Activated CD4-positive, alpha-beta T cell treated with anti-CD3 and anti-CD28 coated beads, Interleukin-2, amount 10 ng/mL, durations not matched to agents 24 days and 14 days (primary cell): ENCODE measurements around the gene SLC36A1. TPM values are rescaled to one million over a fixed set of nuclear protein-coding genes. Genes with fewer than 3 reads are reported as not detected.

Source experiments
- DNase-seq: peaks from one replicate; pipeline ENCODE4 v3.0.0; 2022
- H3K27ac Mint-ChIP-seq: one replicate; pipeline ENCODE4 v1.8.0; 2022; ENCODE audit warnings: mild to moderate bottlenecking, mixed read lengths
- H3K27me3 Mint-ChIP-seq: one replicate; pipeline ENCODE4 v1.8.0; 2022; ENCODE audit warnings: mixed read lengths
- H3K36me3 Mint-ChIP-seq: one replicate; pipeline ENCODE4 v1.8.0; 2022; ENCODE audit warnings: low read depth, mild to moderate bottlenecking, mixed read lengths
- H3K4me1 Mint-ChIP-seq: one replicate; pipeline ENCODE4 v1.8.0; 2021; ENCODE audit warnings: mixed read lengths
- H3K4me3 Mint-ChIP-seq: one replicate; pipeline ENCODE4 v1.8.0; 2022; ENCODE audit warnings: mild to moderate bottlenecking, moderate library complexity, mixed read lengths
- H3K9me3 Mint-ChIP-seq: one replicate; pipeline ENCODE4 v1.8.0; 2021; ENCODE audit warnings: mixed read lengths
- intact Hi-C: fragments of 100-400 bp; cut with micrococcal nuclease; formaldehyde crosslinking; loops from one replicate; pipeline ENCODE4 v1.15.1; 2023
- total RNA-seq: library from RNA; stranded (reverse); gene quantifications from 2 replicates; pipeline ENCODE4 v1.2.3, GENCODE V29; 2022

Gene SLC36A1
- total RNA-seq, 1 donor from 2014 or later = 7.8 TPM

GRCh38 chr5:151463137-151464029, 16.0 kb downstream of the SLC36A1 start:
- no peaks in the 10 kb centered on the region for H3K9me3 Mint-ChIP-seq
- no peak overlapping the region for H3K27ac Mint-ChIP-seq
- DNase-seq = no peak
- H3K4me3 Mint-ChIP-seq = no peak overlapping the region
- H3K27me3 Mint-ChIP-seq = no peaks in the 10 kb centered on the region
- peaks cover 8% of the 10 kb centered on the region for H3K36me3 Mint-ChIP-seq
- intact Hi-C loops = loop anchor here (2.0 kb wide), 1 partner anchor 15 kb away; no protein-coding TSS in a partner anchor
- H3K4me1 Mint-ChIP-seq = no peaks in the 10 kb centered on the region

GRCh38 chr5:151464101-151464500, 16.7 kb downstream of the SLC36A1 start:
- intact Hi-C loops = no loop called here
- Mint-ChIP-seq H3K4me3 (no peak overlapping the region), H3K4me1 (no peaks in the 10 kb centered on the region), H3K9me3 (no peaks in the 10 kb centered on the region), H3K27ac (no peak overlapping the region), H3K27me3 (no peaks in the 10 kb centered on the region), H3K36me3 (peaks cover 8% of the 10 kb centered on the region)
- DNase-seq = no peak

- H3K4me1 Mint-ChIP-seq = no peaks in the 10 kb centered on the region
- H3K9me3 Mint-ChIP-seq = no peaks in the 10 kb centered on the region
- no peak overlapping the region for H3K27ac Mint-ChIP-seq
- intact Hi-C loops = no loop called here
- DNase-seq = no peak
- H3K4me3 Mint-ChIP-seq = no peak overlapping the region
- H3K36me3 Mint-ChIP-seq = peaks cover 8% of the 10 kb centered on the region
- H3K27me3 Mint-ChIP-seq = no peaks in the 10 kb centered on the region
These were observed 18.1 kb downstream of the SLC36A1 start for GRCh38 chr5:151465476-151465875.

GRCh38 chr5:151467576-151467975, 20.2 kb downstream of the SLC36A1 start:
- no peak overlapping the region for H3K27ac Mint-ChIP-seq
- H3K4me3 Mint-ChIP-seq = no peak overlapping the region
- DNase-seq = no peak
- H3K9me3 Mint-ChIP-seq = no peaks in the 10 kb centered on the region
- peaks cover 8% of the 10 kb centered on the region for H3K36me3 Mint-ChIP-seq
- intact Hi-C loops = no loop called here
- no peaks in the 10 kb centered on the region for H3K4me1 Mint-ChIP-seq
- no peaks in the 10 kb centered on the region for H3K27me3 Mint-ChIP-seq

GRCh38 chr5:151469386-151469785, 22.0 kb downstream of the SLC36A1 start:
- no peaks in the 10 kb centered on the region for H3K9me3 Mint-ChIP-seq
- H3K27me3 Mint-ChIP-seq = no peaks in the 10 kb centered on the region
- H3K4me1 Mint-ChIP-seq = no peaks in the 10 kb centered on the region
- no peak overlapping the region for H3K4me3 Mint-ChIP-seq
- DNase-seq = no peak
- no peak overlapping the region for H3K27ac Mint-ChIP-seq
- peaks cover 10% of the 10 kb centered on the region for H3K36me3 Mint-ChIP-seq
- intact Hi-C loops = no loop called here

GRCh38 chr5:151469992-151470391, 22.6 kb downstream of the SLC36A1 start:
- peaks cover 10% of the 10 kb centered on the region for H3K36me3 Mint-ChIP-seq
- no peaks in the 10 kb centered on the region for H3K27me3 Mint-ChIP-seq
- no peak for DNase-seq
- H3K4me1 Mint-ChIP-seq = no peaks in the 10 kb centered on the region
- H3K27ac Mint-ChIP-seq = no peak overlapping the region
- intact Hi-C loops = no loop called here
- H3K9me3 Mint-ChIP-seq = no peaks in the 10 kb centered on the region
- no peak overlapping the region for H3K4me3 Mint-ChIP-seq

- DNase-seq = no peak
- intact Hi-C loops = no loop called here
- Mint-ChIP-seq H3K27me3 (no peaks in the 10 kb centered on the region), H3K27ac (no peak overlapping the region), H3K4me1 (no peaks in the 10 kb centered on the region), H3K36me3 (peaks cover 9% of the 10 kb centered on the region), H3K4me3 (no peak overlapping the region), H3K9me3 (no peaks in the 10 kb centered on the region)
These were observed 23.0 kb downstream of the SLC36A1 start for GRCh38 chr5:151470439-151470838.

GRCh38 chr5:151471276-151471675, 23.9 kb downstream of the SLC36A1 start:
- no peak for DNase-seq
- Mint-ChIP-seq H3K36me3 (peaks cover 7% of the 10 kb centered on the region), H3K9me3 (no peaks in the 10 kb centered on the region), H3K27me3 (no peaks in the 10 kb centered on the region), H3K4me3 (no peak overlapping the region), H3K4me1 (no peaks in the 10 kb centered on the region), H3K27ac (no peak overlapping the region)
- intact Hi-C loops = no loop called here

GRCh38 chr5:151474799-151475198, 27.4 kb downstream of the SLC36A1 start:
- Mint-ChIP-seq H3K27ac (no peak overlapping the region), H3K27me3 (no peaks in the 10 kb centered on the region), H3K4me1 (no peaks in the 10 kb centered on the region), H3K9me3 (no peaks in the 10 kb centered on the region), H3K4me3 (no peak overlapping the region), H3K36me3 (peaks cover 2% of the 10 kb centered on the region)
- intact Hi-C loops = no loop called here
- no peak for DNase-seq

GRCh38 chr5:151475388-151475787, 28.0 kb downstream of the SLC36A1 start:
- intact Hi-C loops = no loop called here
- peaks cover 2% of the 10 kb centered on the region for H3K36me3 Mint-ChIP-seq
- H3K4me3 Mint-ChIP-seq = no peak overlapping the region

GRCh38 chr5:151476016-151476415, 28.6 kb downstream of the SLC36A1 start:
- no peaks in the 10 kb centered on the region for H3K9me3 Mint-ChIP-seq
- peaks cover 2% of the 10 kb centered on the region for H3K36me3 Mint-ChIP-seq
- intact Hi-C loops = no loop called here
- DNase-seq = no peak
- no peaks in the 10 kb centered on the region for H3K27me3 Mint-ChIP-seq
- no peaks in the 10 kb centered on the region for H3K4me1 Mint-ChIP-seq
- H3K4me3 Mint-ChIP-seq = no peak overlapping the region
- H3K27ac Mint-ChIP-seq = no peak overlapping the region

More at GRCh38 chr5:151475388-151475787, 28.0 kb downstream of the SLC36A1 start:
- no peaks in the 10 kb centered on the region for H3K4me1 Mint-ChIP-seq
- H3K9me3 Mint-ChIP-seq = no peaks in the 10 kb centered on the region
- DNase-seq = no peak
- no peaks in the 10 kb centered on the region for H3K27me3 Mint-ChIP-seq
- no peak overlapping the region for H3K27ac Mint-ChIP-seq

GRCh38 chr5:151477101-151477500, 29.7 kb downstream of the SLC36A1 start:
- no peaks in the 10 kb centered on the region for H3K27me3 Mint-ChIP-seq
- H3K4me1 Mint-ChIP-seq = no peaks in the 10 kb centered on the region
- H3K27ac Mint-ChIP-seq = no peak overlapping the region
- no peak overlapping the region for H3K4me3 Mint-ChIP-seq
- intact Hi-C loops = no loop called here
- DNase-seq = no peak
- H3K36me3 Mint-ChIP-seq = peaks cover 2% of the 10 kb centered on the region
- no peaks in the 10 kb centered on the region for H3K9me3 Mint-ChIP-seq

- DNase-seq = no peak
- no peaks in the 10 kb centered on the region for H3K36me3 Mint-ChIP-seq
- intact Hi-C loops = no loop called here
- peaks cover 1% of the 10 kb centered on the region for H3K4me1 Mint-ChIP-seq
- no peaks in the 10 kb centered on the region for H3K27me3 Mint-ChIP-seq
- H3K27ac Mint-ChIP-seq = no peak overlapping the region
- no peak overlapping the region for H3K4me3 Mint-ChIP-seq
- H3K9me3 Mint-ChIP-seq = no peaks in the 10 kb centered on the region
These were observed 33.2 kb downstream of the SLC36A1 start for GRCh38 chr5:151480384-151481293.

GRCh38 chr5:151483176-151483575, 35.8 kb downstream of the SLC36A1 start:
- H3K27ac Mint-ChIP-seq = no peak overlapping the region
- H3K4me1 Mint-ChIP-seq = peaks cover 1% of the 10 kb centered on the region
- H3K4me3 Mint-ChIP-seq = no peak overlapping the region
- no peaks in the 10 kb centered on the region for H3K9me3 Mint-ChIP-seq
- no peak for DNase-seq
- peaks cover 1% of the 10 kb centered on the region for H3K36me3 Mint-ChIP-seq
- no peaks in the 10 kb centered on the region for H3K27me3 Mint-ChIP-seq
- intact Hi-C loops = no loop called here
